SU-DHL-6 (cell line): ENCODE measurements around the gene PRKCE.

Experiments
- H2AFZ ChIP-seq: fragments of 200-600 bp; sonication (generic); 2 replicates; pipeline ENCODE4 v1.6.1; 2014; ENCODE audit warnings: low read depth, mild to moderate bottlenecking, moderate library complexity, mixed read lengths, antibody characterized with exemption, low read length; ENCODE audit not compliant: severe bottlenecking
- H3F3A ChIP-seq: fragments of 200-600 bp; shearing (Covaris generic); 2 replicates; pipeline ENCODE4 v1.6.0; 2016; ENCODE audit warnings: antibody characterized with exemption, mild to moderate bottlenecking; ENCODE audit not compliant: insufficient read depth
- H3K27ac ChIP-seq: fragments of 200-600 bp; sonication (generic); 2 replicates; pipeline ENCODE4 v1.5.1; 2016; ENCODE audit warnings: low read depth, mild to moderate bottlenecking, low read length, moderate library complexity, mixed read lengths
- H3K27me3 ChIP-seq: fragments of 200-600 bp; sonication (generic), shearing (Covaris generic); 2 replicates; pipeline ENCODE4 v1.6.0; 2014; ENCODE audit warnings: mild to moderate bottlenecking, low read length
- H3K36me3 ChIP-seq: fragments of 200-600 bp; sonication (generic); 2 replicates; pipeline ENCODE4 v1.6.1; 2014; ENCODE audit warnings: mild to moderate bottlenecking, low read length, mixed read lengths
- H3K4me2 ChIP-seq: fragments of 300-600, 200-600 bp; shearing (Covaris generic), sonication (generic); 2 replicates; pipeline ENCODE4 v1.6.0; 2014; ENCODE audit warnings: low read length, low read depth, mild to moderate bottlenecking; ENCODE audit not compliant: poor library complexity, severe bottlenecking
- H3K4me3 ChIP-seq: fragments of 200-600 bp; sonication (generic); 2 replicates; pipeline ENCODE4 v1.5.1; 2014; ENCODE audit warnings: antibody characterized with exemption, low read length, mild to moderate bottlenecking, mixed read lengths; ENCODE audit not compliant: insufficient read depth, poor library complexity, severe bottlenecking
- H3K79me2 ChIP-seq: fragments of 200-600 bp; sonication (generic); 2 replicates; pipeline ENCODE4 v1.6.1; 2014; ENCODE audit warnings: mild to moderate bottlenecking, low read length, moderate library complexity; ENCODE audit not compliant: insufficient read depth
- H3K9ac ChIP-seq: fragments of 200-600 bp; sonication (generic); 2 replicates; pipeline ENCODE4 v1.7.0; 2014; ENCODE audit warnings: mild to moderate bottlenecking, low read length
- H3K9me2 ChIP-seq: fragments of 200-600 bp; sonication (generic); replicated peaks from 2 replicates; pipeline ENCODE4 v1.6.1; 2014; ENCODE audit warnings: low read length; ENCODE audit not compliant: insufficient read depth
- H3K9me3 ChIP-seq: fragments of 200-600 bp; sonication (generic); 2 replicates; pipeline ENCODE4 v1.6.1; 2014; ENCODE audit warnings: low read length, mixed read lengths; ENCODE audit not compliant: insufficient read depth
- H4K20me1 ChIP-seq: fragments of 200-600 bp; sonication (generic); 2 replicates; pipeline ENCODE4 v1.6.1; 2014; ENCODE audit warnings: low read depth, mild to moderate bottlenecking, antibody characterized with exemption, low read length, moderate library complexity, mixed read lengths
- EZH2phosphoT487 ChIP-seq: fragments of 200-600 bp; sonication (generic), shearing (Covaris generic); conservative IDR thresholded peaks from 2 replicates; pipeline ENCODE4 v1.6.1; 2018; ENCODE audit warnings: mild to moderate bottlenecking, antibody characterized with exemption, low read length, moderate library complexity, mixed read lengths
- TF ChIP-seq, protein P1 (sequence below): fragments of 200-600 bp; sonication (generic); IDR thresholded peaks from one replicate; pipeline ENCODE4 v1.5.1; 2017; ENCODE audit warnings: antibody characterized with exemption, mild to moderate bottlenecking, low read length, moderate library complexity; ENCODE audit not compliant: insufficient read depth, poor library complexity, severe bottlenecking

PRKCE gene

DNA sequence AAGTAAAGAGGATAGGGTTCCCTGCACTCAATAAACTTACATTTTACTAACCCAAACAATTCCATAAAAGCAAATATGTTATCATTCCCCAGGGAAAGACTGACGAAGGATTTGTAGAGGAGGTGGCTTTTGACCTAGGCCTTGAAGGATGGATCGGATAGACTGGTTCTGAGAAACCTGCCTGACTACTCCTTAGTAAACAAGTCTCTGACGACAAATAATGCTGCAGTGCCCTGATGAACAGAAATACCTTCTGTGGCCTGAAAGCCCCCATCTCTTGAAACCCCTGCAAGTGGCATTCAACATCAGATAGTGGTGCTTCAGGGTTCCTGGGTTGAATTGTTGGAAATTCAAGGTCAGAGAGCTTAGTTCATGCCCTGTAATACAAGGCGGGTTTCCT is 19.2 kb downstream of the PRKCE start:
- Histone ChIP-seq H3F3A (no peaks in the 10 kb centered on the region), H3K27ac (no peak overlapping the region), H3K27me3 (no peaks in the 10 kb centered on the region), H3K9ac (no peak overlapping the region), H3K79me2 (no peaks in the 10 kb centered on the region), H3K9me2 (no peaks in the 10 kb centered on the region), H3K9me3 (no peaks in the 10 kb centered on the region), H4K20me1 (no peaks in the 10 kb centered on the region), H3K4me2 (no peak overlapping the region), H3K36me3 (no peaks in the 10 kb centered on the region), H2AFZ (no peak overlapping the region), H3K4me3 (no peak overlapping the region)
- TF ChIP-seq, protein P1, sequence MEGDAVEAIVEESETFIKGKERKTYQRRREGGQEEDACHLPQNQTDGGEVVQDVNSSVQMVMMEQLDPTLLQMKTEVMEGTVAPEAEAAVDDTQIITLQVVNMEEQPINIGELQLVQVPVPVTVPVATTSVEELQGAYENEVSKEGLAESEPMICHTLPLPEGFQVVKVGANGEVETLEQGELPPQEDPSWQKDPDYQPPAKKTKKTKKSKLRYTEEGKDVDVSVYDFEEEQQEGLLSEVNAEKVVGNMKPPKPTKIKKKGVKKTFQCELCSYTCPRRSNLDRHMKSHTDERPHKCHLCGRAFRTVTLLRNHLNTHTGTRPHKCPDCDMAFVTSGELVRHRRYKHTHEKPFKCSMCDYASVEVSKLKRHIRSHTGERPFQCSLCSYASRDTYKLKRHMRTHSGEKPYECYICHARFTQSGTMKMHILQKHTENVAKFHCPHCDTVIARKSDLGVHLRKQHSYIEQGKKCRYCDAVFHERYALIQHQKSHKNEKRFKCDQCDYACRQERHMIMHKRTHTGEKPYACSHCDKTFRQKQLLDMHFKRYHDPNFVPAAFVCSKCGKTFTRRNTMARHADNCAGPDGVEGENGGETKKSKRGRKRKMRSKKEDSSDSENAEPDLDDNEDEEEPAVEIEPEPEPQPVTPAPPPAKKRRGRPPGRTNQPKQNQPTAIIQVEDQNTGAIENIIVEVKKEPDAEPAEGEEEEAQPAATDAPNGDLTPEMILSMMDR = no peak
- no peak for TF ChIP-seq EZH2phosphoT487

- Histone ChIP-seq H3K36me3 (no peaks in the 10 kb centered on the region), H3K27ac (no peak overlapping the region)
- no peak for TF ChIP-seq EZH2phosphoT487
- TF ChIP-seq, protein P1 = no peak
These were observed 20.7 kb downstream of the PRKCE start for GRCh38 chr2:45672138-45672537.

DNA sequence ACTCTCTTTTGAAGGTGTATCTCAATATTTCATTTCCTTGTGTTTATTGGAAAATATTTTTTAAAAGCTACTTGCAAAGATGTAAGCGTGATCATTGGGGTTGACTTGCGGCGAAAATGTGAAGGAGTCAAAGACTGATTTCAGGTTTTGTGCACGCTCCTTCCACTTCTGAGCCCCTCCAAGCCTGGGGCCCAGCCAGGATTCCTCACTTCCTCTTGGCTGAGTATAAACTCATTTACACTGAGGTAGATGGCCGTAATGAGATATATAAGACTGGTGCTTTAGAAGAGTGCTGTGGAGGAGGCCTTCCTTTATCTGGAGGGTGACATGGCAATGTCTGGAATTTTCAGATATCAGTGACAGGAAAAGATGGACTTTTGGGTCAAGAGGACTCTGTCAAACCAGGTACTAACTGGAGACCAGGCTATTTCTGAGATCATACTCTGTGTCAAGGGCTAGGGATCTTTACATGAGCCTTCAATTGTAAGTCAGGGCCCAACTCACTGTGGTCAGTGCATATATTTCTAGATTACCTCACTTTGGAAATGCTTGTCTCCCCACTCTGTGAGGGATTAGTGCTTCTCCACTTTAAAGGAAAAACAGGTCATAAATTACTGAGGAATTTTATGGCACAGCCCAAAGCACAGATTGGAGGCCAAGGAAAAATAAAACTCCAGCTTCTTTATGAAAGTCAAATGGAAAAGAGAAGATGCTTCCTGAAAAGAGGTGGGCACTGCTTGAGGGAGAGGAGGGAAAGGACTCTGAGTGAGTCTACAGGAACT is 22.8 kb downstream of the PRKCE start:
- Histone ChIP-seq H3K27me3 (no peaks in the 10 kb centered on the region), H3K9me2 (no peaks in the 10 kb centered on the region), H4K20me1 (no peaks in the 10 kb centered on the region), H3K36me3 (no peaks in the 10 kb centered on the region), H3K9ac (no peak overlapping the region), H3F3A (no peaks in the 10 kb centered on the region), H3K79me2 (no peaks in the 10 kb centered on the region), H3K27ac (no peak overlapping the region), H3K4me3 (no peak overlapping the region), H3K4me2 (no peak overlapping the region), H3K9me3 (no peaks in the 10 kb centered on the region), H2AFZ (no peak overlapping the region)
- TF ChIP-seq, protein P1 = no peak
- no peak for TF ChIP-seq EZH2phosphoT487

More at GRCh38 chr2:45672138-45672537, 20.7 kb downstream of the PRKCE start:
- no peaks in the 10 kb centered on the region for H3K79me2 ChIP-seq
- H3K9me3 ChIP-seq = no peaks in the 10 kb centered on the region
- H3K4me2 ChIP-seq = no peak overlapping the region
- H3K9ac ChIP-seq = no peak overlapping the region
- no peak overlapping the region for H3K4me3 ChIP-seq
- H3F3A ChIP-seq = no peaks in the 10 kb centered on the region
- no peaks in the 10 kb centered on the region for H4K20me1 ChIP-seq
- no peak overlapping the region for H2AFZ ChIP-seq
- H3K27me3 ChIP-seq = no peaks in the 10 kb centered on the region
- H3K9me2 ChIP-seq = no peaks in the 10 kb centered on the region
